OCI-M1 (cell line): ENCODE results near the gene PRKN.

ENCODE experiments used
- DNase-seq: peaks from one replicate; lab custom pipeline; 2025; lab: John Stamatoyannopoulos, UW

Gene PRKN

GRCh38 chr6:162615016-162615705 is 112.4 kb downstream of the PRKN start:
- DNase-seq: peak; percentile 24

DNA sequence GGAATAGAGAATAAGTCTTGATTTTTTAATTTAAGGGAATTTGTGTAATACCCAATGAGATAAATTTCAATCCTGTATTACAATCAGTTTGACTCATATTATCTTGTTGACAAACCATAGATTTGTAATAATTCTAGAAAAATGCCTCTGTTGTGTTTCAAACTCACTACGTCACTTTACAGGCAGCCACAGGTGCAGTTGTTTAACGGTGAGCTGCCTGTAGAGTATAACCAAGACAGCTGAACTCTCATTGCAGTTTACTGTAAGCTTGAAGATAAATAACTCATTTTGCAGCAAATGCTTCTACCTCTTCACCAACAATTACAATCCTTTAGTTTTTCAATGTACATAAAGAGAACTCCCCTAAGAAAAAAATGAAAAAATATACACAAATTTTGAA is 114.3 kb downstream of the PRKN start:
- no peak for DNase-seq

DNA sequence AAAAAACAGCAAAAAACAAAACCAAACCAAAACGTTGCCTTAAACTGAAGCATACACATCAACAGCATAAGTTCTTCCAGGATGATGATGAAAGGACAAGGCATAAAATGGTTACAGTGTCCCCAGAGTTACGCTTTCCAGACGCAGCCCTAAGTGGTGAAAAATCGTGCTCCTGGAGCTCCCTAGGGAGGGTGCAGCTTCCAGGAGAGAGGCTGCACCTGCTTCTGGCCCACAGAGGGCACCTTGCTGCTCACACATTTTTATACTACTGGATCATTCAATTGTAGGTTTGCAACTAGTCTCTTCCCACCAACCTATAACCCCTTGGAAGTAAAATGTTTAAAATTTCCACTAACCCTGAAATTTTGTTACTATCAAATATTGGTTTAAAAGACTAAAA is 115.0 kb downstream of the PRKN start:
- DNase-seq: no peak

GRCh38 chr6:162610351-162610750 is 117.2 kb downstream of the PRKN start:
- DNase-seq: no peak

DNA sequence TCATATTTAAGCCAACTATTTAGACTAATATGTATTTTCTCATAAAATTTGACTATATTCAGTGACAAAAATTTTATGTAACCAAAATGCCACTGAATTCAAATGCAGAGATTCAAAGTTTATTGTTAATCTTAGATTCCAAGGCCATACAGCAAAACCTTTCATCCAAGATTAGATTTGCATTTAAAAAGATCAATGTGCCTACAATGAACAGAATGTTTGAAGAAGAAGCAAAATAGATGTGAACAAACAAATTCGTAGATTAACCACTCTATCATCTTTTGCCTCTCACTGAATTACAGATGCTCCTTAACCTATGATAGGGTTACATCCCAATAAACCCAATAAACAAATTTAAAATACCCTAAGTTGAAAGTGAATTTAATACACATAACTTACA is 121.7 kb downstream of the PRKN start:
- DNase-seq: no peak

GRCh38 chr6:162603231-162604015 is 124.1 kb downstream of the PRKN start:
- no peak for DNase-seq

- DNase-seq: no peak
These were observed 124.8 kb downstream of the PRKN start for GRCh38 chr6:162602759-162603158.

- no peak for DNase-seq
These were observed 130.9 kb downstream of the PRKN start for GRCh38 chr6:162596676-162597075.

DNA sequence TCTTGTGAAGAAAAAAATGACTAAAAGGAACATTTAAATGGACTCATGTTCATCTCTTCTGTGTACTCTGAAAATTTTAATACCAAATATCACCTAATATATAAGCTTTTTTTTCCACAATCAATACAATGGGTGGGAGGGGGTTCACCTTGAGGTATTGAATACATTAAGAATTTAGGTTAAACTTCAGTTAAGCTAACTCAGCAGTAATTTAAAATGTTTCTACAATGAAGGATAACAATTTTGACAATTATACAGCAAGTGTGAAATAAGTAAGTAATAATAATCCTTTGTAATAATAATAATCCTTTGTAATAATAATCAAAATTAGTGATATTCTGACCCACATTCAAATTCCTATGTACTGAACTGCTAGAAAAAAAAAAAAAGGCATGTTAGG is 136.0 kb downstream of the PRKN start:
- DNase-seq: no peak

DNA sequence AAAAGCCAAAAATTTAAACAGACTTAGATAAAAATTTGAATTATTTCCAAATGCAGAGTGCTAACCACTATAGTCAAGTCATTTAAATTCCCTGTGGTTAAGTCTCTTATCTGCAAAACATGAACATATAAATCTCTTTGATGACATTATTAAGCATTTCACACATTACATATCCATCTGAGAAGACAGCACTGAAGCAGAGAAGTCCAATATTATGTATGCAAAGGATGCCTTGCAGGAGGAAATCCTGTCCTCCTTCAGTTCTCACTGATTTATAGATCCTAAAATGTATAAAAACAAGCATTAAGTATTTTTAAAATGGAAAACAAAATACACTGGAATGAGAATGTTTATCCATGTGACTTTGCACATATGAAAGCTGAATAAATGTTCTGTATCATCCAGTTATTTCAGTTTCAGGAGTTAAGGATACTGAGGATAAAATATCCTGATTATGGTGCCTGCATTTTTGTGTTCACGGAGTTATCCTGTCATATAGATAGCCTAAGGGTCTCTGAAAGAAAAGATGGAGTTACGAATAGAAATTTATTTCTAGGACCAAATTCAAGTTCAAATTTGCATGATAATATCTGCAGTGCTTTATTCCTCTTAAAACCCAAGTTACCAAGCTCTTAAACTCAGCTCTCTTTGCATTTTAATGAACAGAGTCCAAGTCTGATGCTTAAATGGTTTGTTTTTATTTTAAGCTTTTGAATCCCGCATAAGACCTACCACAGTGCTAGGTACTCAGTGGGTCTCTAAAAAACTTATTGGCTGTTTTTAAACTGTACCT is 145.4 kb downstream of the PRKN start:
- DNase-seq: no peak

GRCh38 chr6:162580619-162581018 is 146.9 kb downstream of the PRKN start:
- DNase-seq: no peak

DNA sequence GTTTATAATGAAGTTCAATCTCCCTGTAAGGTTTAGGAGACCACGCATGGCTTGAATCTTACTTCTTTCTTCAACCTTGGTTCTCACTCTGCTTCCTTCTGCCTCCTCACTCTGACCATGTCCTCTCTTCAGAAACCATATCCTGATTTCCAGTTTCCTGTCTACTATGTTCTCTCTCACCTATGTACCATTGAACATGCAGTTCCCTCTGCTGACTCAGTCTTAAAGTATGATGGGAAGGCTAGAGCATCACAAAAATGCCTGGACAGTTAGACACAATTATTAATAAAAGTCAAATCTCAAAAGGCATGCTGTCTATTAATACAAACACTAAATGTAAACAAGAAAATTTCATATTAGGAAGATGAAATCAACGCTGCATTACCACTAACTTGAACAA is 151.6 kb downstream of the PRKN start:
- no peak for DNase-seq

DNA sequence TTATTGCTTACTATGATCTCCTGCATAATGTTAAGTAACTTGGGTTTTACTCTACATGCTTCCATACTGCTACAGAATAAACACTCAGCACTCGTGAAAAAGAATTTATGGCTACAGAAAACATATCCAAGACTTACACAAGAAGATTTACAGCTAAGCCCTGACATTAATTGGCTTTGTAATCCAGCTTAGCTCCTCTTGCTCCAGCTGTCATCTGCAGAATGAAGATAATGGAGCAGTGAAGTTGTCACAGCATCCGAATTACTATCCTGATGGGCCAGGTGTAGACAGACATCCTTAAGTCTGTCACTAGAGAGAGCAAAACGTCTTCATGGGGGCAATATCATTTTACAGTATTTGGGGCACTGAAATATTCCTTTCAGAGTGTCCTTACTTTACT is 155.3 kb downstream of the PRKN start:
- DNase-seq: no peak

- no peak for DNase-seq
These were observed 159.3 kb downstream of the PRKN start for GRCh38 chr6:162568266-162568665.

DNA sequence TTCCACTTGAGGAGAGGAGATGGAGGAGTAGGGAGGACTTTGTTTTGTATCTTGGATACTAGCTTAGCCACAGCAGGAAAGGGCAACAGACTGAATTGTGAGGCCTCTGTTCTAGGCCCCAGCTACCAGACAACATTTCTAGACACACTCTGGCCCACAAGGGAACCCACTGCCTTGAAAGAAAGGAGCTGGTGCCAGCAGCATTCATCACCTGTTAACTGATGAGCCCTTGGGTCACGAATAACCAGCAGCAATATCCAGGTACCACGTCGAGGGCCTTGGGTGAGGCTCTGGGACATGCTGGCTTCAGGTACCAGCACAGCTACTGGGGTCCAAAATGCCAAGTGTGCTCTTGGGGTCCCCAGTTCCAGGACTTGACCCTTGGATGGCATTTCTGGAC is 165.5 kb downstream of the PRKN start:
- no peak for DNase-seq

DNA sequence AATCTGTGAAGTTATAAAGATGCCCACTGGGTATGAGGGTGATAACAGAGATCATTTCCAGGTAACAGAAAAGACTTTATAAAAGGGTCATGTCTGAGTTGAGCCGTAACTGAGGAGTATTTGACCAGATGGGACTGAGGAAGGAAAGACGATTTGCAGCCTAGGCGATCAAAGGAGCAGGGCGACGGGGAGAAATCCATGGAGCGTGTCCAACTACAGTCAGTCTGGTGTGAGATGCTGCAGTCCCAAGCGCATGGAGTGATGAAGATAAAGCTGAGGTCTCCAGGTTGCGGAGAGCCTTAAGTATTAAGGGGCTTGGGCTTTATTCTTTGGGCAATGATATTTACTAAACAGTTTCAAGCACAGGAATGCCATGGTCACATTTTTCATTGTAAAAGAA is 166.7 kb downstream of the PRKN start:
- no peak for DNase-seq

- no peak for DNase-seq
These were observed 173.0 kb downstream of the PRKN start for GRCh38 chr6:162554531-162554930.

GRCh38 chr6:162546905-162547304 is 180.7 kb downstream of the PRKN start:
- DNase-seq: no peak

DNA sequence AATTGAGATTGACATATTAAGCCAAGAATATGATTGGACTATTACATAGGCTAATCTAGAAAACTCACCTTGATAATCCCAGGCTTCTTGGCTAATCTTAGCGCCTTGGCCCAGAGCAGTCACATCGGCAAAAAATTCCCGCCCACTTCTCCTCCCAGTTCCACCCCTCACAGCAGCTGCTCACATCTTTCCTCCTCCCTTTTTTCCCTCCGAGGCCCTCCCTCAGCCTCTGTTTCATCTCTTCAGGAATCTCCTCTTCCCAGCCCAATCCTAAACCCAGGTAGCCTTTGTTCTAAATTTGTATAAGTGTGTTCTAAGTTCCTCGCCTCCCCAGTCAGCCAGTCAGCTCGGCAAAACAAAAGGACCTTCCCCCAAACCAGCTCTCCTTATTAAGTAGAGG is 184.3 kb downstream of the PRKN start:
- DNase-seq: no peak

DNA sequence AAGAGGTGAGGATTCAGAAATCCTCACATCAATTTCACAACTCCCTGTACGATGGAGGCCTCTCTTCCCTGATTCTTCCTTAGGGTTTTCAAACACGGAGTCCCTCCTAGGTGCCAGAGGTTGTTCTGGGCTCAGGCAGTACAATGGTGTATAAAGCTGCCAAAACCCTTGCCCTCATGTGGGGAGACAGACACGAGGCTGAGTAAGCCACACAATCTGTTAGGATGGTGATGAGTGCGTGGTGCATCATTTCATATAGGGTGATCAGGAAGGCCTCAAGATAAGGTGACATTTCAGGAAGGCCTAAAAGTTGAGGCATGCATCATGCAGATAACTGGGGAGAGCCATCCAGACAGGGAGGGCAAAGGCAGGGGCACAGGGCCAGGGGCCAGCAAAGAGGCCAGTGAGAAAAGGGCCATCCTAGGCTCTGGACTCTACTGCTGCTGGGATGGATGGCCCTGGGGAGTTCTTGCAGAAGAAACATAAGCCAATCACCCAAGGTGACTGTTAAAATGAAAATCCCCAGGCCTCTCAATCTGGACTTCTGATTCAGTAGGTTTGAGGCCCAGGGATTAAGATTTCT is 186.5 kb downstream of the PRKN start:
- DNase-seq: no peak

DNA sequence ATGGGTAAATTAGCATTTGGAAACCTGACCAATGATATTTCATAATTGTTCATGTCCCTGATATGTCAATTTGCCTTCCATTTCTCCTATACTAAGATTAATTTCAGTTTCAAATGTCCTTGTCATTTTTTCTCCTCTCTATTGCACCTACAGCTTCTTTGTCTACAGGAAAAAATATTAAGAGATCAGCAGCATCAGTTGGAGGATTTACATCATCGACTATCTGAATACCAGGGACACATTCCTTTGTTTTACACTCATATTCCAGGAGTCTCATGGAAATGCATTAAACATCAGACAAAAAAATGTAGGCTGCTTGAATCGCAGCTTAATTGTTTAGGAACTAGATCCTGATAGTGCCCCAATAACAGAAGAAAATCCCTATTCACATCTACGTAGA is 188.2 kb downstream of the PRKN start:
- no peak for DNase-seq

- peak; percentile 58 for DNase-seq
These were observed 188.9 kb downstream of the PRKN start for GRCh38 chr6:162538643-162539064.

DNA sequence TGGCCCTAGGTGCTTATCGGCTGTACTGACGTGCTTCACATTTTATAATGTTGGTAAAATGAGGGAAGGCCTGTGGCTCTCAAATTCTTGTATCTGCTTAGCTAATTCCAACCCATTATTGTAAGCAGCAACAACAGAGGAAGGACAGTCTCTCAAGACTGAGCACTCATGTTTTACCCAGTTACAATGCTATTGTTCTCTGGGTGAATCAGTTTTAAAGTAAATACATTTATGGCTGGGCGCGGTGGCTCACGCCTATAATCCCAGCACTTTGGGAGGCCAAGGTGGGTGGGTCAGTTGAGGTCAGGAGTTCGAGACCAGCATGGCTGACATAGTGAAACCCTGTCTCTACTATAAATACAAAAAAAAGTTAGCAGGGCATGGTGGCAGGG is 194.6 kb downstream of the PRKN start:
- DNase-seq: no peak
